Astrocyte (in vitro differentiated cells and primary cell): Measurements from ENCODE around the gene DPF3. TPM values are rescaled to one million over a fixed set of nuclear protein-coding genes. Genes with fewer than 3 reads are reported as not detected.

Experiments used
- DNase-seq: peaks from one replicate; pipeline ENCODE4 v3.0.0-alpha.2; 2010; ENCODE audit warnings: low read depth
- FAIRE-seq: peaks from 2 replicates; lab custom pipeline; 2011; peaks lifted over from hg19 to GRCh38; lab: Jason Lieb, UNC
- H2AFZ ChIP-seq: 2 replicates; pipeline ENCODE4 v1.6.0; 2012; ENCODE audit warnings: low read depth, low read length, inconsistent platforms
- H3K27ac ChIP-seq: 2 replicates; pipeline ENCODE4 v1.5.1; 2011; ENCODE audit warnings: low read depth, low read length, inconsistent platforms
- H3K27me3 ChIP-seq: 2 replicates; pipeline ENCODE4 v1.6.0; 2011; ENCODE audit warnings: low read length, inconsistent platforms; ENCODE audit not compliant: insufficient read depth
- H3K36me3 ChIP-seq: 2 replicates; pipeline ENCODE4 v1.5.1; 2011; ENCODE audit warnings: low read length, inconsistent platforms; ENCODE audit not compliant: insufficient read depth
- H3K4me1 ChIP-seq: 2 replicates; pipeline ENCODE4 v1.5.1; 2011; ENCODE audit warnings: low read length, inconsistent platforms; ENCODE audit not compliant: insufficient read depth
- H3K4me2 ChIP-seq: 2 replicates; pipeline ENCODE4 v1.6.0; 2012; ENCODE audit warnings: low read length, inconsistent platforms
- H3K4me3 ChIP-seq: 2 replicates; pipeline ENCODE4 v1.5.1; 2011; ENCODE audit warnings: low read depth, mild to moderate bottlenecking, low read length, inconsistent platforms; ENCODE audit not compliant: insufficient read depth
- H3K79me2 ChIP-seq: 2 replicates; pipeline ENCODE4 v1.6.0; 2012; ENCODE audit warnings: mild to moderate bottlenecking, low read length, inconsistent platforms; ENCODE audit not compliant: insufficient read depth
- H3K9ac ChIP-seq: 2 replicates; pipeline ENCODE4 v1.6.0; 2012; ENCODE audit warnings: mild to moderate bottlenecking, low read length, inconsistent platforms
- H3K9me3 ChIP-seq: 2 replicates; pipeline ENCODE4 v1.5.1; 2012; ENCODE audit warnings: low read depth, mild to moderate bottlenecking, low read length, inconsistent platforms; ENCODE audit not compliant: insufficient read depth
- H4K20me1 ChIP-seq: 2 replicates; pipeline ENCODE4 v1.6.0; 2012; ENCODE audit warnings: low read length, inconsistent platforms; ENCODE audit not compliant: insufficient read depth
- H3K27ac Mint-ChIP-seq: one replicate; pipeline ENCODE4 v1.8.0; 2021; ENCODE audit warnings: mild to moderate bottlenecking, mixed read lengths; ENCODE audit not compliant: unreplicated experiment
- H3K27me3 Mint-ChIP-seq: one replicate; pipeline ENCODE4 v1.8.0; 2021; ENCODE audit warnings: low read depth, mixed read lengths; ENCODE audit not compliant: unreplicated experiment
- H3K36me3 Mint-ChIP-seq: one replicate; pipeline ENCODE4 v1.8.0; 2021; ENCODE audit warnings: low read depth, mixed read lengths; ENCODE audit not compliant: unreplicated experiment
- H3K4me1 Mint-ChIP-seq: one replicate; pipeline ENCODE4 v1.8.0; 2021; ENCODE audit warnings: low read depth, mixed read lengths; ENCODE audit not compliant: unreplicated experiment
- H3K4me3 Mint-ChIP-seq: one replicate; pipeline ENCODE4 v1.8.0; 2021; ENCODE audit warnings: mild to moderate bottlenecking, moderate library complexity, mixed read lengths; ENCODE audit not compliant: unreplicated experiment
- H3K9me3 Mint-ChIP-seq: one replicate; pipeline ENCODE4 v1.8.0; 2021; ENCODE audit warnings: mild to moderate bottlenecking, mixed read lengths; ENCODE audit not compliant: unreplicated experiment
- CTCF ChIP-seq: IDR thresholded peaks from 2 replicates; pipeline ENCODE4 v1.5.1; 2011; ENCODE audit warnings: low read depth, mild to moderate bottlenecking, inconsistent platforms, low read length, moderate library complexity; ENCODE audit not compliant: insufficient read depth
- EZH2 ChIP-seq: IDR thresholded peaks from 2 replicates; pipeline ENCODE4 v1.6.1; 2012; ENCODE audit warnings: mild to moderate bottlenecking, low read length, inconsistent platforms; ENCODE audit not compliant: insufficient read depth
- total RNA-seq: library from RNA; stranded (reverse); gene quantifications from 2 replicates; pipeline ENCODE4 v1.2.1, GENCODE V29; 2021

DPF3 gene
- total RNA-seq, 1 donor from 2014 or later: 2.4 TPM

- FAIRE-seq: no peak
- Histone ChIP-seq H3K4me1 (peaks cover 24% of the 10 kb centered on the region), H3K9ac (no peak overlapping the region), H3K27me3 (no peaks in the 10 kb centered on the region), H3K36me3 (no peaks in the 10 kb centered on the region), H4K20me1 (peaks cover 52% of the 10 kb centered on the region), H3K9me3 (no peaks in the 10 kb centered on the region), H3K79me2 (peaks cover 95% of the 10 kb centered on the region), H3K4me3 (no peak overlapping the region), H3K4me2 (no peak overlapping the region), H2AFZ (no peak overlapping the region), H3K27ac (no peak overlapping the region)
- no peaks in the 10 kb centered on the region for H3K9me3 Mint-ChIP-seq
- H3K4me1 Mint-ChIP-seq: peaks cover 9% of the 10 kb centered on the region
- H3K27ac Mint-ChIP-seq: no peak overlapping the region
- no peak overlapping the region for H3K4me3 Mint-ChIP-seq
- TF ChIP-seq EZH2: no peak
- H3K36me3 Mint-ChIP-seq: peaks cover 4% of the 10 kb centered on the region
- H3K27me3 Mint-ChIP-seq: peaks cover 11% of the 10 kb centered on the region
- DNase-seq: peak; percentile 36
Measured at GRCh38 chr14:72888636-72889201, 5.2 kb downstream of the DPF3 start.

- Histone ChIP-seq H3K4me2 (no peak overlapping the region), H3K79me2 (peaks cover 97% of the 10 kb centered on the region)
- no peak overlapping the region for H3K4me3 Mint-ChIP-seq
Measured at GRCh38 chr14:72888192-72888591, 5.7 kb downstream of the DPF3 start.

GRCh38 chr14:72887514-72887913 lies 6.4 kb downstream of the DPF3 start:
- no peak overlapping the region for H3K9ac ChIP-seq
- FAIRE-seq (no peak), DNase-seq (no peak)
- H3K9me3 Mint-ChIP-seq: no peaks in the 10 kb centered on the region
- no peak overlapping the region for H3K4me3 ChIP-seq
- peaks cover 62% of the 10 kb centered on the region for H4K20me1 ChIP-seq
- H3K27ac ChIP-seq: no peak overlapping the region
- H3K79me2 ChIP-seq: peaks cover 97% of the 10 kb centered on the region
- no peak overlapping the region for H2AFZ ChIP-seq
- no peak overlapping the region for H3K27ac Mint-ChIP-seq
- H3K36me3 Mint-ChIP-seq: peaks cover 4% of the 10 kb centered on the region
- peaks cover 29% of the 10 kb centered on the region for H3K4me1 ChIP-seq
- peaks cover 11% of the 10 kb centered on the region for H3K27me3 Mint-ChIP-seq
- no peak overlapping the region for H3K4me3 Mint-ChIP-seq
- no peaks in the 10 kb centered on the region for H3K27me3 ChIP-seq
- TF ChIP-seq CTCF (no peak), EZH2 (no peak)
- peaks cover 9% of the 10 kb centered on the region for H3K4me1 Mint-ChIP-seq
- H3K4me2 ChIP-seq: no peak overlapping the region
- no peaks in the 10 kb centered on the region for H3K9me3 ChIP-seq
- no peaks in the 10 kb centered on the region for H3K36me3 ChIP-seq

More at GRCh38 chr14:72888192-72888591, 5.7 kb downstream of the DPF3 start:
- Histone ChIP-seq H3K27me3 (no peaks in the 10 kb centered on the region), H2AFZ (no peak overlapping the region), H3K9me3 (no peaks in the 10 kb centered on the region), H3K9ac (no peak overlapping the region), H3K27ac (no peak overlapping the region), H3K4me3 (no peak overlapping the region), H3K36me3 (no peaks in the 10 kb centered on the region), H3K4me1 (peaks cover 29% of the 10 kb centered on the region), H4K20me1 (peaks cover 57% of the 10 kb centered on the region)
- no peak overlapping the region for H3K27ac Mint-ChIP-seq
- peaks cover 9% of the 10 kb centered on the region for H3K4me1 Mint-ChIP-seq
- peaks cover 4% of the 10 kb centered on the region for H3K36me3 Mint-ChIP-seq
- H3K9me3 Mint-ChIP-seq: no peaks in the 10 kb centered on the region
- no peak for DNase-seq
- H3K27me3 Mint-ChIP-seq: peaks cover 11% of the 10 kb centered on the region
- no peak for FAIRE-seq
- TF ChIP-seq EZH2: no peak
- TF ChIP-seq CTCF: no peak
